HG02623 (cell line): Measurements from ENCODE around the gene PROM2.
"Not testable (repeated sequence)": the region's sequence is repeated elsewhere in the genome, so short reads cannot be mapped to it uniquely, and the experiment has no call there.

Experiments
- ATAC-seq: cut with Tn5 transposase; IDR thresholded peaks from one replicate; pipeline ENCODE4 v1.9.1; 2021; ENCODE audit warnings: moderate library complexity; ENCODE audit not compliant: unreplicated experiment

The PROM2 gene

DNA sequence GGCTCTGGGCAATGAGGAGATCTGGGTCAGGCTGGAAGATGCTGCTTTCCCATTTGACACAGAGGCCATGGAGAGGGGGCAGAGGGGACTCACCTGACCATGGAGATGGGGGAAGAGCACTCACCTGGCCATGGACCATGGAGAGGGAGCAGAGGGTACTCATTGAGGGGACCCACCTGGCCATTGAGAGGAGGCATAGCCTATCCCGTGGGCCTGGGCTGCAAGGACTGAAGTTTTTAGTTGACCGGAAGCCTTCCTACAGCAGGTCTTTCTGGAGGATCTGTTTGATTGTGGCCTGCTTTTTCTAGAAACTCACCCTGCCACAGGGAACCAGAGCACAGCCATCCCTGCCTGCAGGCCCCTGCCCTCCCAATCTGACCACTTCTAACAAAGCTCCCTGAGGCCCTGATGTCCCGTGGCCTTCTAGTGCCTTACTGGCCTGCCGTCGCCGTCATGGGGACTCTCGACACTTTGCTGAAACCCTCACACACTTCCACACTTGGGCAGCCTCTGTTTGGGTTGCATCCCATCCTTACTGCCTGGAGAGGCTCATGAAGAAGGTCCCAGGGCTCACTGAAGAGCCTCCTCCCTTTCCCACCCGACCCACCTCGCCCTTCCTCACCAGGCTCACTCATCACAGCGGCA, 5.1 kb upstream of the PROM2 start:
- no peak for ATAC-seq

DNA sequence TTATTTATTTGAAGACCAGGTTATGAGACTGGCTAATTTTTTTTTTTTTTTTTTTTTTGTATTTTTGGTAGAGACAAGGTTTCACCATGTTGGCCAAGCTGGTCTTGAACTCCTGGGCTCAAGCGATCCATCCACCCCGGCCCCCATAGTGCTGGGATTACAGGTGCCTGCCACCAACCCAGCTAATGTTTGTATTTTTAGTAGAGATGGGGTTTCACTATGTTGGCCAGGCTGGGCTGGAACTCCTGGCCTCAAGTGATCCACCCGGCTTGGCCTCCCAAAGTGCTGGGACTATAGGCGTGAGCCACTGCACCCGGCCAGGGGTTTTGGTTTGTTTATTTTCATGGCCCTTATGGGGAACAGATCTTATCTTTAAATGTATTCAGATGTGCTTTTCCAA, 4.5 kb upstream of the PROM2 start:
- not testable (repeated sequence) for ATAC-seq

DNA sequence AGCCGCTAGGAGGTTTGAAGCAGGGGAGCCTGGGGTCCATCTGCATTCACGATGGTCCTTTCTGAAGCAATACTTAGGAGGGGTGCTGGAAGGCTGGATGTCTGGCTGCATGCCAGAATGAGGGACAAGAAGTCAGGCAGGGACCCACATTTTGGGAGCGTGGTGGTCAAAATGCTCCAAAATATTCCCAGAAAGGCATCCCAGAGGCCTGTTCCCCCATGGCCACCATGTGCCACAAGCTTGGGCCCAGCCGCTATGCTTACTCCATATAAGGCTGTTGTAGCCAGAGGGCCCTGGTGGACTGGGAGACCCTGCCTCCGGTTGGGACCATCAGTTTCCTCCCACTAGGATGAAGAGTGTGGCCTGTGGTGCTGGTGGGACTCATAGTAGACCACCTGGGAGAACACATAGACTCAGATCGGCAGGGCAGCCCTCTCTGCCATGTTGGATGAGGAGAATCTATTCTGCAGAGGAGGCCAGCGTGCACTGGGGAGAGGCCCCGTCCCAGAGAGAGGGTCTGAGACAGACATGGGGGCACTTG, 3.6 kb upstream of the PROM2 start:
- ATAC-seq: no peak

DNA sequence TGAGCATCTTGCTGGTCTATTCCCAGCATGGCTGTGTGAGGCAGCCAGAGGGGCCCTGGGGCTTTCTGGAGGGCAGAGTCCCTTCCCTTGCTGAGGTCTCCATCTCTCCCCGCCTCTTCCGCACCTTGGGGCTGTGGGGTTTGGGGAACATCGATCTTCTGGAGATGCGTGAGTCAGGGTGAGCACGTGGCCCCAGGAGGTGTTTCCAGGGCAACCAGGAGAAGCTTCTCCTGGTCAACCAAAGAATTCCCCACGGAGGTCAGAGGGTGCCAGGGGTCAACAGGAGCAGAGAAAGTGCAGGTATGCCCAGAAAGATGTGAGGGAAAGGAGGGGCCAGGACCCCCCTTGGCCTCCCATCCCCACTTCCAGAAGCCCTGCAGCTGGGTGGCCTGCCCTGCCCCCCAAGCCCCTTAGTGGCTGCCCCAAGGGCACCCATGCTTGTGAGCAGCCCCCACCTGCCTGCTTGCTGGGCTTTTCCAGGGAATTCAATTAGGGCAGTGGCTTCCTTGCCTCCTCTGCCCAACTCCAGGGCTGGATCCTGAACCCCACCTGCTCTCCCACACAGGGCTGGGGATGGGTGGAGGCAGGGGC, 2.8 kb upstream of the PROM2 start:
- no peak for ATAC-seq

DNA sequence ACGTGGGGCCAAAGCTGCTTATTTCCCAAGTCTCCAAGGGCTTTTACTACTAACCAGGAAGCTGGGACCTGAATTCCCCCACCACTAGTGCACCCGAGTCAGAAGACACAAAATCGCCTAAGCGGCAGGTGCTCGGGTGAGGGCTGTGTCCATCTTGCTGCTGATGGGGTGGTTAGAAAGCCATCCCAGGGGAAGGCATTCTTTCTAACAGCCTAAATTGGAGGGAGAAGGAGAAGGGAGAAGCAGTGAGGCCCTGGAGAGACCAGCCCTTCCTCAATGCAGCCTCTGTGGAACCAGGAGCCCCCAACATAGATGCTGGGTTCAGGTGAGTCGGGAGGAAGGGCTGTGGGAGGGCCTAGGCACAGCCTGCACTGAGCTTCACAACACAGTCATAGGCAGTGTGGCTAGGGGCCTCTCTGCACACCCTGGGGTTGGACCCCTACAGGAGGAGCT, 1.9 kb upstream of the PROM2 start:
- no peak for ATAC-seq

DNA sequence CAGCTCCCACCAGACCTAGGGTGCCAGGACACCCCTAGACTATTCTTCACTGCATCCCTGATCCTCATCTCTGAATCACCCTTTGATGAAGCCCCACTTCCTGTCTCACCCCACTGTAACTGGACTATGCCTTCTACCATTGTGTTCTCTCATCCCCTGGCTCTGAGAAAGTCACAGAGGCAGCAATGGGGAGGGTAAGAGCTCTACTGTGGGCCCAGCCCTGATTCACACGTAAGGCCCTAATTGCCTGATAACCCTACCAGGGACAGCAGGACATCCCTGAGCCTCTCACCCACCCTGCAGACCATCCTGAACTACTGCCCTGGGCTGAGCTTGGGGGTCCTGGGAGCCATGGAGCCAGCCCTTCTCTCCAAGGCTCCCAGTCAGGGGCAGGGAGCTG, 1.5 kb upstream of the PROM2 start:
- no peak for ATAC-seq

DNA sequence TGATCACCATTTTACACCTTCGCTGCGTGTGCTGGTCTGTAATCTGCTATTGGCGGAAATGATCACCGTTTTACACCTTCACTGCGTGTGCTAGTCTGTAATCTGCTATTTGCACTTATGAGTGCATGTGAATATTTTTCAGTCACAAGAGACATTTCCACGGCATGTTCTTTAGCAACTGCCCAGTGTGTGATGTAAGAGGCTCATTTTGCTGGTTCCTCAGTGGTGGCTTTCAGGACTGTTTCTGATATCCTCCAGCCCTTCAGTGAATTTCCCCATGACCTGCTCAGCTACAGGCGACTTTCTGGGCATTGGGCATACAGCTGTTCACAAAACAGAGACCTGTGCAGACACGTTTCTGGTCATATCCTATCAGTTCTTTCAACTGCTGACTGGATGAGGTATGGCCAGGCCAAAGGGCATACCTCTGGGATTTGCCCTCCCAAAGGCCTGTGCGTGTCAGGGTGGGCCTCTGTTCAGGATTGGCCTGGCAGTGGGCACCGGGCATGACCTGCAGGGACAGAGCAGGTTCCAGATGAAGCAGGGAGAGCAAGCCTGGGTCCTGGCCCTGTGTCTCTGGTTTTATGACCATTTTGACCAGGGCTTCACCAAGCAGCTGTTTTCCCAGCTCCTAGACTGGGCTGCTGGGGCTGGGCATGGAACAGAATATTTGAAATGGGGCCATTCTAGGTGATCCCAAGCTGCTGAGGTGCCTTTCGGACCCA, 521 bp upstream of the PROM2 start:
- ATAC-seq: no peak

DNA sequence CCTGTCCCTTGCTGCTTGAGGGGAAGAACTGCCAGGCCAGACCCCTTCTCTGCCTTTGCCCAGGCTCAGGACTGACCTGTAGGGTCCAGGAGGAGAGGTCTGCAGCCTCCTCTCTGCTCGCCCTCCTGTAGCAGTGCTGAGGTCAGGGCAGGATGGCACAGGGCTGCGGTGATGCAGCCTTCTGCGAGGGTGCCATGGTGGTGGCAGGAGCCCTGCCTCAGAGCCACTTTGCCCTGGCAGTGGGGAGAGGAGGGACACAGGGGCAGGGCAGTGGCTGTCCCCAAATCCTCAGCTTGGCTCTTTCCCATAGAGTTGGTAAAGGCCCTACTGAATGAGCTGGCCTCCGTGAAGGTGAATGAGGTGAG, 884 bp downstream of the PROM2 start:
- no peak for ATAC-seq

DNA sequence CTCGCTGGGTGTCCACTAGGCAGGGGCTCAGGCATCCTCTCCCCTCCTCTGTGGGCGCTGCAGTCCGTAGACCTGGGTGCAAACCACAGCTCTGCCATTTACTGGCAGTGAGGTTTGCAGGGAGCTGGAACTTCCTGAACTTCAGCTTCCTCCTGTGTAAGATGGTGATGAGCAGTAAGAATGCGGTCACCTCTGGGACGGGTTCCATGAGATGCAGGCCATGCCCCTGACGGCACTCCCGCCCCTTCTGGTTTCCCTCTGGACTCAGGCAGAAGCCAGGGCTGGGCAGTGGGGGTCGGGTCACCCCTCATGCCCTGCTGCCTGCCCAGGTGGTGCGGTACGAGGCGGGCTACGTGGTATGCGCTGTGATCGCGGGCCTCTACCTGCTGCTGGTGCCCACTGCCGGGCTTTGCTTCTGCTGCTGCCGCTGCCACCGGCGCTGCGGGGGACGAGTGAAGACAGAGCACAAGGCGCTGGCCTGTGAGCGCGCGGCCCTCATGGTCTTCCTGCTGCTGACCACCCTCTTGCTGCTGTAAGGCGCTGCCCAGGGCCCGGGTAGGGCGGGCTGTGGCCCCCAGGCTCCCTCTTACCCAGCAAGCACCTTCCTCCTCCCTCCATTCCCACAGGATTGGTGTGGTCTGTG, 1.5 kb downstream of the PROM2 start:
- no peak for ATAC-seq

DNA sequence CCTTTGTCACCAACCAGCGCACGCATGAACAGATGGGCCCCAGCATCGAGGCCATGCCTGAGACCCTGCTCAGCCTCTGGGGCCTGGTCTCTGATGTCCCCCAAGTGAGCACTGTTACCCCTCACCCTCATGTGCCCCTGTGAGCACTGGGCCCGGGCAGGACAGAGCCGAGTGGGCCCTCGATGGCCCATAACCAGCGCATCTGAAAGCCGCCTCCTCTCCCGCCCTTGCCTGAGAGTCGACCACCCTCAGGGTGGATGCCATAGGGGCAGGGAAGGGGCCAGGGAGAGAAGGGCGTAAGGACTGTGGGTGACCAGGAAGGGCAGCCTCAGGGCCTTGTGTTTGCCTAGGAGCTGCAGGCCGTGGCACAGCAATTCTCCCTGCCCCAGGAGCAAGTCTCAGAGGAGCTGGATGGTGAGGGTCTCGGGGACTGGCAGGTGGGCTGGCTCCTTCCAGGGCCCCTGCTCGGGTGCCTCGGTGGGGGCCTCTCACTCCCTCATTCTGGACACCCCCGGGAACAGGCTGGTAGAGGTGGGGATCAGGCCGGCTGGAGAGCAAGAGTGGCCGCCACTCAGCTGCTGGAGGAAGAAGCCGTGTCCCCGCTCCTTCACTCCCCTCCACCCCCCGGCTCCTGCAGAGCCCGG, 2.1 kb downstream of the PROM2 start:
- no peak for ATAC-seq

DNA sequence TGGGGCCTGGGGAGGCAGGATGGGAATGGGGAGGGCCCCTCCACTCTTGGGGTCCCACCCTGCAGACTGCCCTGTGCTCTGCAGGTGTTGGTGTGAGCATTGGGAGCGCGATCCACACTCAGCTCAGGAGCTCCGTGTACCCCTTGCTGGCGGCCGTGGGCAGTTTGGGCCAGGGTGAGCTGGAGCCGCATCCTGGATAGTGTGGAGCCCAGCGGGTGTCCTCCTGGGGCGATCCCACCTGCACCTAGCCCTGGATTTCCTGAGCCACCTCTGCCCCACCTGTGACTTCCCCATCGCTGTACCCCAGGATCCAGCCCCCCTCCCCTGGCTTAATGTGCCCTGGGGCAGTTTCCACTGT, 2.6 kb downstream of the PROM2 start:
- no peak for ATAC-seq

DNA sequence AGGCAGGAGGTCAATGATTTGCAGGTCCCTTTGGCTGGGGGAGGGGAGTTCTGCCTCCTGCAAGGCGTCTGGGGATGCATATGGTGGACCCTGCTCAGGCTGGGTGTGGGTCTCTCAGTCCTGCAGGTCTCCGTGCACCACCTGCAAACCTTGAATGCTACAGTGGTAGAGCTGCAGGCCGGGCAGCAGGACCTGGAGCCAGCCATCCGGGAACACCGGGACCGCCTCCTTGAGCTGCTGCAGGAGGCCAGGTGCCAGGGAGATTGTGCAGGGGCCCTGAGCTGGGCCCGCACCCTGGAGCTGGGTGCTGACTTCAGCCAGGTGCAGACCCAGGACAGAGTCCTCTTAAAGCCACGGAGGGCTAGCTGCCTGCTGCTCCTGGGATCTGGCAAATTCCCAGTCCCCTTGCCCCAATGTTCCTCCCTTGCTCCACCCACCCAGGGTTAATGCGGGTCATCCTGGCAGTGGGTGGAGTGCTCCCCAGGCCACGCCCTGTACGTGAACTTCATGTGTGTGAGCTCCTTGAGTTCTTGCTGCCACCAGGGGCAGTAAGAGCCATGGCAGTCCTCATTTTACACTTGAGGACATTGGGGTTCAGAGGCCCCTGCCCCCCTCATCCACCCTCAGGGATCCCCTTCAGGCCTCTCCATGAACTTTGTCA, 3.1 kb downstream of the PROM2 start:
- ATAC-seq: no peak

DNA sequence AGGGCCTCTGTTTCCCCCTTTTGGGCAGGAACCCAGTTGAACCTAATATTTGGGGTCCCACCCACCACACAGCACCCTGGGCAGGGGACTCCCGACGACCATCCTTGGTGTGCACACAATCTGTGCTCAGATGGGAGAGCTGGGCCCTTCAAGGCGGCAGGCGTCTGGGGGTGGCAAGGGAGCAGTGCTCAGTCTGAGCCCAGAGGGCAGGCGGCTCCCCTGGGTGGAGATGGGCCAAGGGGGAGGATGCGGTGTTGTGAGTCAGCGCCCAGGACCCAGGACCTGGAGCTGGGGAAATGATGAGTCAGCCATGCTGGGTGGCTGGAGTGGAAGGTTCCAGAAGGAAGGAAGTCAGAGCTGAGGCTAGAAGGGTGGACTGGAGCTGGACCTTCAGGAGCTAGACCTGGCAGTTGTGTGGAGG, 3.8 kb downstream of the PROM2 start:
- ATAC-seq: no peak

DNA sequence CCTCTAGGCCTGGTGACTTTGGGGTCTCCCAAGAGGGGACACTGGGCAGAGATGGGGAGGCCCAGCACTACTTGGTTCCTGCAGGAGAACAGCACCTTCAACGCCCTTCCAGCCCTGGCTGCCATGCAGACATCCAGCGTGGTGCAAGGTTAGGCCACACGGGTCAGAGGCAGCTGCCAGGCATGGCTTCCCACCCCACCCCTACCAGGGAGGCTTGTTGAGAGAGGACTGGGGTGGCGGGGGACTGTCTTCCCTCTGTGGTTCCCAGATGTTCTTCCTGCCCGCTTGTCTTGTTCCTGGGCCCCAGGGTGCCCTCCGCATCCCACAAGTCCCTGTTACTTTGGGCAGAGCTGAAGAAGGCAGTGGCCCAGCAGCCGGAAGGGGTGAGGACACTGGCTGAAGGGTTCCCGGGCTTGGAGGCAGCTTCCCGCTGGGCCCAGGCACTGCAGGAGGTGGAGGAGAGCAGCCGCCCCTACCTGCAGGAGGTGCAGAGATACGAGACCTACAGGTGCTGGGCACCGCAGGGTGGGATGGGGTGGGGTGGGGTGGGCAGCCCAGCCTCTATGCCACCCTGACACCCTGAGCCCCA, 4.5 kb downstream of the PROM2 start:
- ATAC-seq: no peak

DNA sequence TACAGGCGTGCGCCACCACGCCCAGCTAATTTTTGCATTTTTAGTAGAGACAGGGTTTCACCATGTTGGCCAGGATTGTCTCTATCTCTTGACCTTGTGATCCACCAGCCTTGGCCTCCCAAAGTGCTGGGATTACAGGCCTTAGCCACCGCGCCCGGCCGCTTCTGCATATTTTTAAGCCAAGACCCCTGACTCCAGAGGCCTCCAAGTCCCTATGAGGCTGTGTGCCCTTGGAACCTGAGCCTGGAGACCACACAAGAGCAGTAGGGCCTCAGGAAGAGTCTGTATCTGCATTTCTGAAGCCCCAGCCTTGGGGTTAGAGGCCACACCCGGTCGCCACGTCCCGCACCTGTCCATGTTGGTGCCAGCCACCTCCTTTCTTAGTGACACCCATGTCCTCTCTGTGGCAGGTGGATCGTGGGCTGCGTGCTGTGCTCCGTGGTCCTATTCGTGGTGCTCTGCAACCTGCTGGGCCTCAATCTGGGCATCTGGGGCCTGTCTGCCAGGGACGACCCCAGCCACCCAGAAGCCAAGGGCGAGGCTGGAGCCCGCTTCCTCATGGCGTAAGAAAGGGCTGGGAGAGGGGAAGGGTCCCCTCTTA, 5.3 kb downstream of the PROM2 start:
- no peak for ATAC-seq

DNA sequence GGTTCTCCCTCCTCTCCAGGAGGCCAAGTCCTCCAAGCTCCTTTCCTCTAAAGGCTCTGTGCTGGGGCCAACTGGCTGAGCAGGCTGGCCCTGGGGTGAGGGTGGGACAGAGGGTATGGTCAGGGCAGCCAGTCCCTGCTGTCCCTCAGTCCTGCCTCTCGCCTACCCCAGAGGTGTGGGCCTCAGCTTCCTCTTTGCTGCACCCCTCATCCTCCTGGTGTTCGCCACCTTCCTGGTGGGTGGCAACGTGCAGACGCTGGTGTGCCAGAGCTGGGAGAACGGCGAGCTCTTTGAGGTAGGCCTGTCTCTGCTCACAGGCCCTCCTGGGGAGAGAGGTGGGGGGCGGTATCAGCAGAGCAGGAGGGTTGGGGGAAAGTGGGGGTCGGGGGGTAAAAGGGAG, 6.8 kb downstream of the PROM2 start:
- ATAC-seq: no peak

DNA sequence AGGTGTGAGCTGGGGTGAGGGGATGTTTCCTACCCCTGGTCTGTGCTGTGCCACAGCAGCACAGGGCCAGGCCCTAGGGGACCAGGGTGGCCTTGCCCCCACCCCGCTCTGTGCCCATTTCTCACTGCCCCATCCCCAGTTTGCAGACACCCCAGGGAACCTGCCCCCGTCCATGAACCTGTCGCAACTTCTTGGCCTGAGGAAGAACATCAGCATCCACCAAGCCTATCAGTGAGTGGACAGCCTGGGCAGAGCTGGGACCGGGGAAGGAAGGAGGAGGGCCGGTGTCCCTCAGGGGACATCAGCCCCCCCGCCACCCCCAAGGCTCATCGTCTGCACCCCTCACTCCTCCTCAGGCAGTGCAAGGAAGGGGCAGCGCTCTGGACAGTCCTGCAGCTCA, 7.5 kb downstream of the PROM2 start:
- ATAC-seq: no peak

DNA sequence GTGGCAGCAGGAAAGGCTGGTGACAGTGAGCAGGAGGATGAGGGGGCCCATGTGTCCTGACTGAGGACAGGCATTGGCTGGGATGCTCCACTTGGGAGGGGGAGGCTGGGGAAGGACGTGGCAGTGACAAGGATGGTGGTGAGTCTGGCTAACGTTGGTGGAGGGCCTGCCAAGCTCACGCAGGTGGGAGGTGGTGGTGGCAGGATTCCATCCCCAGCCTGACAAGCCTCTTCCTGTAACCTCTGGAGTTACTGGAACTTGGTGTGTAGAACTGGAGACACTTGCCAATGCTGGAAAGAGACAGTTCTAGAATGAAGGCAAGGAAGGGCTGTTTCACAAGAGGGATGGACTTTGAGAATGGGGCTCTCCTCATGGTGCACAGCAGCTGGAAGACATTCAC, 8.2 kb downstream of the PROM2 start:
- no peak for ATAC-seq

DNA sequence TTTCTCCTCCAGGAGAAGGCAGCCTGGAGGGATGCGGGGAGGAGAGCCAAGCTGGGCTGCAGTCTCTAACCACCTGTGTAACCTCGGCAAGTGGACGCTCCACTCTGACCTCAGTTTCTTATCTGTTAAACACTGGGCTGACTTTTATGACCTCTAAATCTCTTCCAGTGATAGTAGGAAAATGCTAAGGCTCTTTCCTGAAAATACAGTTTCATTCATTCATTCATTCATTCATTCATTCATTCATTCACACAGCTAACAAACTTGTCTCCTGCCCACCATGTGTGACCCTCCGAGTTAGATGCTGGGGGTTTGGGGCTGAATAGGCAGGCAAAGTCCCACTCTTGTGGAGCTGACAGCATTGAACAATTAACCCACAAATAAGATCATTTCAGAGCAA, 9.3 kb downstream of the PROM2 start:
- ATAC-seq: no peak
